Loucy (cell line): ENCODE data around the gene SLC9A9.

ENCODE experiments used
- EZH2phosphoT487 ChIP-seq: fragments of 200-600 bp; IDR thresholded peaks from 2 replicates; pipeline ENCODE4 v1.6.1; 2018; ENCODE audit warnings: antibody characterized with exemption, mild to moderate bottlenecking, moderate library complexity, borderline replicate concordance
- TF ChIP-seq, protein P1 (sequence below): fragments of 200-600 bp; sonication (generic); conservative IDR thresholded peaks from 2 replicates; pipeline ENCODE4 v1.5.1; 2014; ENCODE audit warnings: mild to moderate bottlenecking, antibody characterized with exemption, low read length

DNA sequence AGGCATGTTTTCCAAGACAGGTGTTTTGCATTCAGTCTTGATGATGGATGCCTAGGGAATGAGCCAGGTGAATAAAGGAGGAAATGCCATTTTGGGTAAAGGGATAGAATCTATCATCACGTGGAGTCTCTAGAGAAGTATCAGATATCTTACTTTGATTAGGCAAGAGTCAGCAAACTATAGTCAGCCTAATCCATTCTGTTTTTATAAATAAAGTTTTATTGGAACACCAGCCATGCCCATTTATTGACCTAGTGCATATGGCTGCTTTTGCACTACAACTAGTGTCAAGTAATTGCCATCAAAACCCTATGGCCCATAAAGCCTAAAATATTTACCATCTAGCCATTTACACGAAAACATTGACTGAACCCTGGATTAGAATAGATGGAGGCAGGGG, 231.2 kb downstream of the SLC9A9 start:
- TF ChIP-seq, protein P1, sequence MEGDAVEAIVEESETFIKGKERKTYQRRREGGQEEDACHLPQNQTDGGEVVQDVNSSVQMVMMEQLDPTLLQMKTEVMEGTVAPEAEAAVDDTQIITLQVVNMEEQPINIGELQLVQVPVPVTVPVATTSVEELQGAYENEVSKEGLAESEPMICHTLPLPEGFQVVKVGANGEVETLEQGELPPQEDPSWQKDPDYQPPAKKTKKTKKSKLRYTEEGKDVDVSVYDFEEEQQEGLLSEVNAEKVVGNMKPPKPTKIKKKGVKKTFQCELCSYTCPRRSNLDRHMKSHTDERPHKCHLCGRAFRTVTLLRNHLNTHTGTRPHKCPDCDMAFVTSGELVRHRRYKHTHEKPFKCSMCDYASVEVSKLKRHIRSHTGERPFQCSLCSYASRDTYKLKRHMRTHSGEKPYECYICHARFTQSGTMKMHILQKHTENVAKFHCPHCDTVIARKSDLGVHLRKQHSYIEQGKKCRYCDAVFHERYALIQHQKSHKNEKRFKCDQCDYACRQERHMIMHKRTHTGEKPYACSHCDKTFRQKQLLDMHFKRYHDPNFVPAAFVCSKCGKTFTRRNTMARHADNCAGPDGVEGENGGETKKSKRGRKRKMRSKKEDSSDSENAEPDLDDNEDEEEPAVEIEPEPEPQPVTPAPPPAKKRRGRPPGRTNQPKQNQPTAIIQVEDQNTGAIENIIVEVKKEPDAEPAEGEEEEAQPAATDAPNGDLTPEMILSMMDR, result no peak
- TF ChIP-seq EZH2phosphoT487, result no peak
